Measurements from ENCODE around the gene TRIM52.
"Not testable (repeated sequence)": the region's sequence is repeated elsewhere in the genome, so short reads cannot be mapped to it uniquely, and the experiment has no call there.

The TRIM52 gene

GRCh38 chr5:181212934-181213333, 48.0 kb downstream of the TRIM52 start:
- no peak for DNase-seq (ENCODE audit: low spot score)

GRCh38 chr5:181212080-181212479, 48.9 kb downstream of the TRIM52 start:
- DNase-seq (ENCODE audit: low spot score) = no peak

GRCh38 chr5:181211208-181211607, 49.7 kb downstream of the TRIM52 start:
- no peak for DNase-seq (ENCODE audit: low spot score)

GRCh38 chr5:181210698-181211097, 50.2 kb downstream of the TRIM52 start:
- not testable (repeated sequence) for DNase-seq (ENCODE audit: low spot score)

- not testable (repeated sequence) for DNase-seq (ENCODE audit: low spot score)
These were observed 50.8 kb downstream of the TRIM52 start for GRCh38 chr5:181210148-181210547.

- DNase-seq (ENCODE audit: low spot score) = not testable (repeated sequence)
These were observed 51.9 kb downstream of the TRIM52 start for GRCh38 chr5:181209006-181209405.

GRCh38 chr5:181207960-181208253, 53.0 kb downstream of the TRIM52 start:
- DNase-seq (ENCODE audit: low spot score) = no peak

GRCh38 chr5:181207214-181207959, 53.6 kb downstream of the TRIM52 start:
- peak; percentile 62 for DNase-seq (ENCODE audit: low spot score)

- no peak for DNase-seq (ENCODE audit: low spot score)
These were observed 54.9 kb downstream of the TRIM52 start for GRCh38 chr5:181205761-181206649.

Measured in COLO829 (cell line).